ENCODE results near the gene CCDC91. TPM values are rescaled to one million over a fixed set of nuclear protein-coding genes. Genes with fewer than 3 reads are reported as not detected.

Gene CCDC91
- total RNA-seq, 1 experiment from 2014 or later: 35.6 TPM

- Histone ChIP-seq H3K4me3 (no peak overlapping the region), H3K27ac (no peak overlapping the region; the same call in 1 of the 2 replicates), H3K4me1 (replicated peaks) (peaks cover 12% of the 10 kb centered on the region), H3K36me3 (no peaks in the 10 kb centered on the region), H3K9me3 (replicated peaks) (no peaks in the 10 kb centered on the region), H3K27me3 (replicated peaks) (no peaks in the 10 kb centered on the region)
- peak in 1 of 2 experiments; percentile 21 for DNase-seq (ENCODE audit: low read depth in 1 of 2, low spot score in 2 of 2)
These were observed 316.8 kb downstream of the CCDC91 start for GRCh38 chr12:28507033-28507432.

- Histone ChIP-seq H3K27ac (no peak overlapping the region), H3K27me3 (replicated peaks) (no peaks in the 10 kb centered on the region), H3K36me3 (no peaks in the 10 kb centered on the region), H3K4me3 (no peak overlapping the region), H3K9me3 (replicated peaks) (no peaks in the 10 kb centered on the region), H3K4me1 (replicated peaks) (peaks cover 12% of the 10 kb centered on the region)
- DNase-seq (ENCODE audit: low read depth in 1 of 2, low spot score in 2 of 2): no peak
These were observed 317.6 kb downstream of the CCDC91 start for GRCh38 chr12:28507867-28508266.

- no peak overlapping the region for H3K27ac ChIP-seq
- H3K4me1 ChIP-seq (replicated peaks): peaks cover 4% of the 10 kb centered on the region
- no peak for DNase-seq (ENCODE audit: low read depth in 1 of 2, low spot score in 2 of 2)
These were observed 322.1 kb downstream of the CCDC91 start for GRCh38 chr12:28512406-28512805.

GRCh38 chr12:28512876-28513275 is 322.6 kb downstream of the CCDC91 start:
- Histone ChIP-seq H3K9me3 (replicated peaks) (no peaks in the 10 kb centered on the region), H3K27me3 (replicated peaks) (no peaks in the 10 kb centered on the region), H3K36me3 (no peaks in the 10 kb centered on the region), H3K4me1 (replicated peaks) (no peaks in the 10 kb centered on the region), H3K4me3 (no peak overlapping the region), H3K27ac (no peak overlapping the region)
- DNase-seq (ENCODE audit: low read depth in 1 of 2, low spot score in 2 of 2): no peak

More at GRCh38 chr12:28512406-28512805, 322.1 kb downstream of the CCDC91 start:
- H3K9me3 ChIP-seq (replicated peaks): no peaks in the 10 kb centered on the region
- no peaks in the 10 kb centered on the region for H3K27me3 ChIP-seq (replicated peaks)
- H3K4me3 ChIP-seq: no peak overlapping the region
- H3K36me3 ChIP-seq: no peaks in the 10 kb centered on the region

GRCh38 chr12:28513983-28514382 is 323.7 kb downstream of the CCDC91 start:
- H3K9me3 ChIP-seq (replicated peaks): no peaks in the 10 kb centered on the region
- H3K27me3 ChIP-seq (replicated peaks): no peaks in the 10 kb centered on the region
- no peak for DNase-seq (ENCODE audit: low read depth in 1 of 2, low spot score in 2 of 2)
- no peaks in the 10 kb centered on the region for H3K36me3 ChIP-seq
- H3K27ac ChIP-seq: no peak overlapping the region
- no peaks in the 10 kb centered on the region for H3K4me1 ChIP-seq (replicated peaks)
- no peak overlapping the region for H3K4me3 ChIP-seq

GRCh38 chr12:28517101-28517500 is 326.8 kb downstream of the CCDC91 start:
- Histone ChIP-seq H3K36me3 (no peaks in the 10 kb centered on the region), H3K27ac (no peak overlapping the region), H3K4me1 (replicated peaks) (no peaks in the 10 kb centered on the region), H3K27me3 (replicated peaks) (no peaks in the 10 kb centered on the region), H3K4me3 (no peak overlapping the region), H3K9me3 (replicated peaks) (no peaks in the 10 kb centered on the region)
- no peak for DNase-seq (ENCODE audit: low read depth in 1 of 2, low spot score in 2 of 2)

- Histone ChIP-seq H3K36me3 (no peaks in the 10 kb centered on the region; the same call in 1 of the 2 replicates), H3K27me3 (replicated peaks) (no peaks in the 10 kb centered on the region), H3K9me3 (replicated peaks) (no peaks in the 10 kb centered on the region), H3K4me3 (no peak overlapping the region), H3K4me1 (replicated peaks) (no peaks in the 10 kb centered on the region), H3K27ac (no peak overlapping the region)
- DNase-seq (ENCODE audit: low read depth in 1 of 2, low spot score in 2 of 2): no peak
These were observed 337.5 kb downstream of the CCDC91 start for GRCh38 chr12:28527631-28528249.

GRCh38 chr12:28535216-28535615 is 345.0 kb downstream of the CCDC91 start:
- peak overlapping the region; percentile 53 for H3K27ac ChIP-seq
- no peaks in the 10 kb centered on the region for H3K9me3 ChIP-seq (replicated peaks)
- DNase-seq (ENCODE audit: low read depth in 1 of 2, low spot score in 2 of 2): peak in 1 of 2 experiments; percentile 58
- no peaks in the 10 kb centered on the region for H3K27me3 ChIP-seq (replicated peaks)
- H3K4me1 ChIP-seq (replicated peaks): peaks cover 37% of the 10 kb centered on the region
- no peak overlapping the region for H3K4me3 ChIP-seq
- H3K36me3 ChIP-seq: no peaks in the 10 kb centered on the region

- DNase-seq (ENCODE audit: low read depth in 1 of 2, low spot score in 2 of 2): peak in 1 of 2 experiments; percentile 37
- H3K27ac ChIP-seq: peak overlapping the region; percentile 53
- H3K36me3 ChIP-seq: no peaks in the 10 kb centered on the region
- peaks cover 39% of the 10 kb centered on the region for H3K4me1 ChIP-seq (replicated peaks)
- H3K4me3 ChIP-seq: no peak overlapping the region
- H3K9me3 ChIP-seq (replicated peaks): no peaks in the 10 kb centered on the region
- H3K27me3 ChIP-seq (replicated peaks): no peaks in the 10 kb centered on the region
These were observed 345.8 kb downstream of the CCDC91 start for GRCh38 chr12:28536088-28536487.

- Histone ChIP-seq H3K4me1 (replicated peaks) (peaks cover 39% of the 10 kb centered on the region), H3K27ac (no peak overlapping the region), H3K9me3 (replicated peaks) (no peaks in the 10 kb centered on the region), H3K4me3 (no peak overlapping the region), H3K27me3 (replicated peaks) (no peaks in the 10 kb centered on the region), H3K36me3 (no peaks in the 10 kb centered on the region)
- DNase-seq (ENCODE audit: low read depth in 1 of 2, low spot score in 2 of 2): no peak
These were observed 347.2 kb downstream of the CCDC91 start for GRCh38 chr12:28537474-28537873.

- Histone ChIP-seq H3K9me3 (replicated peaks) (no peaks in the 10 kb centered on the region), H3K4me3 (no peak overlapping the region), H3K4me1 (replicated peaks) (peaks cover 36% of the 10 kb centered on the region), H3K36me3 (no peaks in the 10 kb centered on the region), H3K27ac (peak overlapping the region; percentile 6; the same call in 1 of the 2 replicates), H3K27me3 (replicated peaks) (no peaks in the 10 kb centered on the region)
- peak in 1 of 2 experiments; percentile 46 for DNase-seq (ENCODE audit: low read depth in 1 of 2, low spot score in 2 of 2)
These were observed 349.6 kb downstream of the CCDC91 start for GRCh38 chr12:28539691-28540323.

- no peak for DNase-seq (ENCODE audit: low read depth in 1 of 2, low spot score in 2 of 2)
- peaks cover 33% of the 10 kb centered on the region for H3K4me1 ChIP-seq (replicated peaks)
- no peaks in the 10 kb centered on the region for H3K36me3 ChIP-seq
- no peak overlapping the region for H3K4me3 ChIP-seq
- H3K27ac ChIP-seq: no peak overlapping the region
- H3K9me3 ChIP-seq (replicated peaks): no peaks in the 10 kb centered on the region
- H3K27me3 ChIP-seq (replicated peaks): no peaks in the 10 kb centered on the region
These were observed 350.1 kb downstream of the CCDC91 start for GRCh38 chr12:28540324-28540714.

- no peaks in the 10 kb centered on the region for H3K36me3 ChIP-seq
- no peak for DNase-seq (ENCODE audit: low read depth in 1 of 2, low spot score in 2 of 2)
- H3K4me1 ChIP-seq (replicated peaks): peaks cover 16% of the 10 kb centered on the region
- H3K27ac ChIP-seq: no peak overlapping the region
- H3K4me3 ChIP-seq: no peak overlapping the region
- H3K9me3 ChIP-seq (replicated peaks): no peaks in the 10 kb centered on the region
- no peaks in the 10 kb centered on the region for H3K27me3 ChIP-seq (replicated peaks)
These were observed 353.0 kb downstream of the CCDC91 start for GRCh38 chr12:28543021-28543890.
